Naive thymus-derived CD4-positive, alpha-beta T cell (primary cell): ENCODE results near the gene CORO2B. TPM values are rescaled to one million over a fixed set of nuclear protein-coding genes. Genes with fewer than 3 reads are reported as not detected.

Experiments
- ATAC-seq: fragments of 150-1000 bp; cut with Tn5 transposase; 2 replicates; pipeline ENCODE4 v1.10.0; 2021; ENCODE audit warnings: mild to moderate bottlenecking, moderate library complexity
- CTCF ChIA-PET: fragments of 350-600 bp; sonication (Branson Sonifier 250); formaldehyde crosslinking; loops from one replicate; lab custom pipeline; 2021; ENCODE audit warnings: antibody characterized with exemption; lab: Charles Lee
- POLR2A ChIA-PET: fragments of 350-600 bp; sonication (Branson Sonifier 250); formaldehyde crosslinking; loops from one replicate; lab custom pipeline; 2021; ENCODE audit warnings: antibody characterized with exemption, inconsistent platforms; lab: Charles Lee
- DNase-seq, 9 donors: peaks; one replicate each; pipeline versions ENCODE4 v3.0.0 to v3.0.0-alpha.2; 2020 to 2022; ENCODE audit warnings: mixed read lengths in 1 of 9
- H3K27ac ChIP-seq: one replicate; pipeline ENCODE4 v1.7.0; 2013; ENCODE audit warnings: mild to moderate bottlenecking, low read depth, low read length, moderate library complexity
- H3K27me3 ChIP-seq, 2 donors: one replicate each; pipeline ENCODE4 v1.7.0; 2013; ENCODE audit warnings: low read length in 2 of 2, mild to moderate bottlenecking in 2 of 2, moderate library complexity in 2 of 2; ENCODE audit not compliant: control insufficient read depth in 2 of 2, insufficient read depth in 2 of 2
- H3K36me3 ChIP-seq, 3 experiments: 1 replicate in 2 of 3; 2 replicates in 1 of 3; pipeline ENCODE4 v1.7.0; 2013; ENCODE audit warnings: low read length in 3 of 3, mild to moderate bottlenecking in 3 of 3, moderate library complexity in 1 of 3; ENCODE audit not compliant: insufficient read depth in 3 of 3, control insufficient read depth in 2 of 3
- H3K4me1 ChIP-seq, 2 donors: one replicate each; pipeline ENCODE4 v1.7.0; 2013; ENCODE audit warnings: low read length in 2 of 2, mild to moderate bottlenecking in 2 of 2, moderate library complexity in 1 of 2; ENCODE audit not compliant: control insufficient read depth in 2 of 2, insufficient read depth in 2 of 2
- H3K4me3 ChIP-seq: 2 replicates; pipeline ENCODE4 v1.7.0; 2013; ENCODE audit warnings: mild to moderate bottlenecking, low read length
- H3K9me3 ChIP-seq, 3 experiments: 1 replicate in 2 of 3; 2 replicates in 1 of 3; pipeline ENCODE4 v1.7.0; 2013; ENCODE audit warnings: low read length in 3 of 3; ENCODE audit not compliant: control insufficient read depth in 2 of 3
- H3K27ac Mint-ChIP-seq, 9 donors: one replicate each; pipeline ENCODE4 v1.8.0; 2020 to 2022; ENCODE audit warnings: mixed read lengths in 9 of 9, mild to moderate bottlenecking in 8 of 9, moderate library complexity in 5 of 9, inconsistent platforms in 2 of 9
- H3K27me3 Mint-ChIP-seq, 5 donors: one replicate each; pipeline ENCODE4 v1.8.0; 2021 to 2022; ENCODE audit warnings: mixed read lengths in 5 of 5, mild to moderate bottlenecking in 1 of 5
- H3K36me3 Mint-ChIP-seq, 5 donors: one replicate each; pipeline ENCODE4 v1.8.0; 2020 to 2022; ENCODE audit warnings: mixed read lengths in 5 of 5, mild to moderate bottlenecking in 3 of 5, inconsistent platforms in 1 of 5
- H3K4me1 Mint-ChIP-seq, 7 donors: one replicate each; pipeline ENCODE4 v1.8.0; 2020 to 2022; ENCODE audit warnings: mixed read lengths in 7 of 7, mild to moderate bottlenecking in 3 of 7, inconsistent platforms in 1 of 7
- H3K4me3 Mint-ChIP-seq, 10 donors: one replicate each; pipeline ENCODE4 v1.8.0; 2020 to 2022; ENCODE audit warnings: mild to moderate bottlenecking in 10 of 10, mixed read lengths in 10 of 10, moderate library complexity in 6 of 10, inconsistent platforms in 2 of 10
- H3K9me3 Mint-ChIP-seq, 11 donors: one replicate each; pipeline ENCODE4 v1.8.0; 2020 to 2022; ENCODE audit warnings: mixed read lengths in 11 of 11, mild to moderate bottlenecking in 4 of 11, inconsistent platforms in 1 of 11, moderate library complexity in 1 of 11
- intact Hi-C, 2 donors: fragments of 100-400 bp; cut with micrococcal nuclease; formaldehyde crosslinking; loops; one replicate each; pipeline ENCODE4 v1.15.1; 2023
- polyA plus RNA-seq, 2 donors: library from polyadenylated mRNA; unstranded; fragments of 300-500 nt; fragmentation: Illumina TruSeq; gene quantifications; one replicate each; pipeline ENCODE4 v1.2.3, GENCODE V29; 2021
- total RNA-seq, 6 experiments: library from RNA in 5 of 6; stranded (reverse) in 5 of 6; gene quantifications; 1 replicate in 5 of 6; 2 replicates in 1 of 6; pipeline ENCODE4 v1.2.3 and lab custom pipeline; 2021 to 2026

The CORO2B gene
- total and polyA plus RNA-seq, 7 experiments from 2014 or later: 0.15 TPM; not detected in 6

- CTCF ChIA-PET: no interaction called here
- no peak overlapping the region for H3K27ac ChIP-seq
- POLR2A ChIA-PET: no interaction called here
- H3K27ac Mint-ChIP-seq: no peak overlapping the region
- no peak overlapping the region for H3K4me3 Mint-ChIP-seq
- H3K27me3 ChIP-seq: no peaks in the 10 kb centered on the region
- H3K9me3 ChIP-seq: no peaks in the 10 kb centered on the region
- peaks cover 0 to 2% (median 0%) of the 10 kb centered on the region in 11 donors for H3K9me3 Mint-ChIP-seq
- H3K4me3 ChIP-seq: no peak overlapping the region
- intact Hi-C loops: no loop called here
- ATAC-seq: no peak
- H3K36me3 Mint-ChIP-seq: no peaks in the 10 kb centered on the region
- H3K4me1 Mint-ChIP-seq: peaks cover 0 to 2% (median 0%) of the 10 kb centered on the region in 7 donors
- H3K36me3 ChIP-seq: no peaks in the 10 kb centered on the region
- peaks cover 0 to 18% (median 11%) of the 10 kb centered on the region in 5 donors for H3K27me3 Mint-ChIP-seq
- no peak for DNase-seq
- no peaks in the 10 kb centered on the region for H3K4me1 ChIP-seq
Measured at GRCh38 chr15:68707386-68707785, 128.6 kb downstream of the CORO2B start.

GRCh38 chr15:68709876-68710275 lies 131.1 kb downstream of the CORO2B start:
- intact Hi-C loops: no loop called here
- Mint-ChIP-seq H3K4me1 (no peaks in the 10 kb centered on the region), H3K27me3 (peaks cover 0 to 24% (median 11%) of the 10 kb centered on the region in 5 donors), H3K27ac (no peak overlapping the region), H3K4me3 (no peak overlapping the region), H3K36me3 (no peaks in the 10 kb centered on the region), H3K9me3 (peaks cover 0 to 2% (median 0%) of the 10 kb centered on the region in 11 donors)
- no peak for ATAC-seq
- no peak for DNase-seq
- H3K9me3 ChIP-seq: no peaks in the 10 kb centered on the region
- no peaks in the 10 kb centered on the region for H3K36me3 ChIP-seq
- H3K27me3 ChIP-seq: no peaks in the 10 kb centered on the region
- H3K4me3 ChIP-seq: no peak overlapping the region
- ChIA-PET POLR2A (no interaction called here), CTCF (no interaction called here)
- no peaks in the 10 kb centered on the region for H3K4me1 ChIP-seq
- H3K27ac ChIP-seq: no peak overlapping the region

DNA sequence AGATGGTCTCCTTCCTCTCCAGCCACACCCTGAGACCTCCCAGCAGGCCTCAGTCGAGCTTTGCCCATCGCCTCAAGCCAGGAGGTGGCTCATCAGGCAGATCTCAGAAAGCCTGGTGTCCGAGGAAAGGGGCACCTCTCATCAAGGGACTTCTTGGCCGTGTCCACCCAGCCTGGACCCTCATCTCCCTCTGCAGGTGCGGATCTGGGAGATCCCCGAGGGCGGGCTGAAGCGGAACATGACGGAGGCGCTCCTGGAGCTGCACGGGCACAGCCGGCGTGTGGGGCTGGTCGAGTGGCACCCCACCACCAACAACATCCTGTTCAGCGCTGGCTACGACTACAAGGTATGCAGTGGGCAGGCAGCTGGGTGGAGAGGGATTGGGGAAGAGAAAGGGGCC lies 131.7 kb downstream of the CORO2B start:
- no peaks in the 10 kb centered on the region for H3K9me3 ChIP-seq
- no peaks in the 10 kb centered on the region for H3K36me3 ChIP-seq
- peaks cover 0 to 24% (median 9%) of the 10 kb centered on the region in 5 donors for H3K27me3 Mint-ChIP-seq
- ChIA-PET CTCF (no interaction called here), POLR2A (no interaction called here)
- ATAC-seq (no peak), DNase-seq (no peak)
- intact Hi-C loops: no loop called here
- no peak overlapping the region for H3K27ac ChIP-seq
- no peaks in the 10 kb centered on the region for H3K36me3 Mint-ChIP-seq
- no peak overlapping the region for H3K4me3 ChIP-seq
- H3K27me3 ChIP-seq: no peaks in the 10 kb centered on the region
- H3K9me3 Mint-ChIP-seq: peaks cover 0 to 2% (median 0%) of the 10 kb centered on the region in 11 donors
- H3K4me1 ChIP-seq: no peaks in the 10 kb centered on the region
- peak overlapping the region in 1 of 10 donors; percentile 31 for H3K4me3 Mint-ChIP-seq
- no peak overlapping the region for H3K27ac Mint-ChIP-seq
- no peaks in the 10 kb centered on the region for H3K4me1 Mint-ChIP-seq

DNA sequence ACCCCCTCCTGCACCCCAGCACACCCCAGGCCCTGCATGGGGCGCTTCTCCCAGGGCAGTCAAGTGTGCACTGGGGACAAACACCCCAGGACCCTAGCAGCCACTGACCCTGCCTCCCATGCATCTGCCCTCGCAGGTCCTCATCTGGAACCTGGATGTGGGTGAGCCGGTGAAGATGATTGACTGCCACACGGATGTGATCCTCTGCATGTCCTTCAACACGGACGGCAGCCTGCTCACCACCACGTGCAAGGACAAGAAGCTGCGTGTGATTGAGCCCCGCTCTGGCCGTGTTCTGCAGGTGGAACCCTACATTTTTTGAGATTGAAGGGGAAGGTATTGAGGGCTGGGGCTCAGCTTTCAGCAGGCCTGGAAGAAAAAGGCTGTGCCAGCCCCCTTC lies 132.6 kb downstream of the CORO2B start:
- Histone ChIP-seq H3K4me3 (no peak overlapping the region), H3K4me1 (no peaks in the 10 kb centered on the region), H3K27me3 (no peaks in the 10 kb centered on the region), H3K27ac (no peak overlapping the region), H3K9me3 (no peaks in the 10 kb centered on the region), H3K36me3 (no peaks in the 10 kb centered on the region)
- no peak overlapping the region for H3K27ac Mint-ChIP-seq
- intact Hi-C loops: no loop called here
- peaks cover 6 to 31% (median 16%) of the 10 kb centered on the region in 5 donors for H3K27me3 Mint-ChIP-seq
- peaks cover 0 to 4% (median 0%) of the 10 kb centered on the region in 5 donors for H3K36me3 Mint-ChIP-seq
- no peak for ATAC-seq
- H3K4me1 Mint-ChIP-seq: no peaks in the 10 kb centered on the region
- H3K4me3 Mint-ChIP-seq: no peak overlapping the region
- POLR2A ChIA-PET: no interaction called here
- peaks cover 0 to 2% (median 0%) of the 10 kb centered on the region in 11 donors for H3K9me3 Mint-ChIP-seq
- no peak for DNase-seq
- CTCF ChIA-PET: no interaction called here

DNA sequence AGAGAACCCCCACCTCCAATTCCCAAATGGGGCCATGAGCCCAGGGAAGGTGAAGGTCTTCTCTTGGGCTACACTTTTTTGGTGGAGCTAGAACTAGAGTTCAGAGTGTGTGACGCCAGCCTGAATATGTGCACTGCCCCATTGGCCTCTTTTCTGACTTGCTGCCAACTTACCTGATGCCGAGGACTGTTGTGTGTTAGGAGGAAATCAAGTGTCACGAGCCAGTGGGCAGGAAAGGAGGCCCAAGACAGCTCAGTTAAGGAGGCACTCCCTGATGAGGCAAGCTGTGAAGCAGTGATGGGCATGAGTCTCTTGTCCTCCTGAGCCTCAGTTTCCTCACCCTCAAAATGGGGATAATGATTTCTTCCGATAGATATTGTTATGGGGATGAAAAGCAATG lies 134.1 kb downstream of the CORO2B start:
- H3K36me3 Mint-ChIP-seq: peaks cover 0 to 4% (median 0%) of the 10 kb centered on the region in 5 donors
- H3K27me3 Mint-ChIP-seq: peaks cover 7 to 34% (median 15%) of the 10 kb centered on the region in 5 donors
- H3K9me3 Mint-ChIP-seq: peaks cover 0 to 2% (median 0%) of the 10 kb centered on the region in 11 donors
- ATAC-seq (no peak), DNase-seq (no peak)
- POLR2A ChIA-PET: no interaction called here
- H3K4me1 Mint-ChIP-seq: no peaks in the 10 kb centered on the region
- no peak overlapping the region for H3K27ac ChIP-seq
- CTCF ChIA-PET: no interaction called here
- no peaks in the 10 kb centered on the region for H3K4me1 ChIP-seq
- H3K9me3 ChIP-seq: no peaks in the 10 kb centered on the region
- no peaks in the 10 kb centered on the region for H3K36me3 ChIP-seq
- H3K27me3 ChIP-seq: no peaks in the 10 kb centered on the region
- no peak overlapping the region for H3K4me3 Mint-ChIP-seq
- intact Hi-C loops: no loop called here
- no peak overlapping the region for H3K4me3 ChIP-seq
- H3K27ac Mint-ChIP-seq: no peak overlapping the region

- ChIA-PET POLR2A (interaction anchor here (0.6 kb wide), 1 partner anchor 10 kb away, joined by 3 read pairs; no protein-coding TSS in a partner anchor), CTCF (no interaction called here)
- no peaks in the 10 kb centered on the region for H3K4me1 Mint-ChIP-seq
- no peak overlapping the region for H3K4me3 Mint-ChIP-seq
- Histone ChIP-seq H3K4me3 (no peak overlapping the region), H3K27me3 (no peaks in the 10 kb centered on the region), H3K27ac (no peak overlapping the region), H3K36me3 (no peaks in the 10 kb centered on the region), H3K4me1 (no peaks in the 10 kb centered on the region), H3K9me3 (no peaks in the 10 kb centered on the region)
- peaks cover 0 to 4% (median 0%) of the 10 kb centered on the region in 5 donors for H3K36me3 Mint-ChIP-seq
- ATAC-seq: no peak
- no peak overlapping the region for H3K27ac Mint-ChIP-seq
- H3K9me3 Mint-ChIP-seq: peaks cover 0 to 2% (median 0%) of the 10 kb centered on the region in 11 donors
- intact Hi-C loops: no loop called here
- peaks cover 7 to 30% (median 15%) of the 10 kb centered on the region in 5 donors for H3K27me3 Mint-ChIP-seq
- DNase-seq: no peak
Measured at GRCh38 chr15:68713874-68714273, 135.1 kb downstream of the CORO2B start.

DNA sequence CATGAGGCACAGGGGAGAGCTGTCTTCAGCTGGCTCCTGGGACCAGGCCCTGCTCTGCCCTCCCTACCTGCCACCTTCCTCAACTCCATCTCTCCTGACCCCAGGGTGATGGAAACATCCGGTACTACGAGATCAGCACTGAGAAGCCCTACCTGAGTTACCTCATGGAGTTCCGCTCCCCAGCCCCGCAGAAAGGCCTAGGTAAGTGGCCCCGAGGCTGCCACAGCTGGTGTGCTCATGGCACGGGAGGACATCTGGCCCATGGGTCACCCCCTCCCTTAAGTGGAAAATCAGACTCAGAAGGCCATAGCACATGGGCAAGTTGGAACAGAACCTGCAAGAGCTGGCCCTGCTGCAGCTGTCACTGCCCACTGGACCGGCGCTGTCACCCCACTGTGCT lies 136.3 kb downstream of the CORO2B start:
- Histone ChIP-seq H3K36me3 (no peaks in the 10 kb centered on the region), H3K27me3 (no peaks in the 10 kb centered on the region), H3K9me3 (no peaks in the 10 kb centered on the region), H3K27ac (no peak overlapping the region), H3K4me1 (no peaks in the 10 kb centered on the region), H3K4me3 (no peak overlapping the region)
- no peak overlapping the region for H3K4me3 Mint-ChIP-seq
- intact Hi-C loops: no loop called here
- H3K27me3 Mint-ChIP-seq: peaks cover 7 to 27% (median 11%) of the 10 kb centered on the region in 5 donors
- no peaks in the 10 kb centered on the region for H3K9me3 Mint-ChIP-seq
- CTCF ChIA-PET: interaction anchor here (0.6 kb wide), 1 partner anchor 67 kb away, joined by 4 read pairs; no protein-coding TSS in a partner anchor
- peaks cover 0 to 4% (median 0%) of the 10 kb centered on the region in 5 donors for H3K36me3 Mint-ChIP-seq
- H3K27ac Mint-ChIP-seq: no peak overlapping the region
- no peak for ATAC-seq
- POLR2A ChIA-PET: no interaction called here
- no peaks in the 10 kb centered on the region for H3K4me1 Mint-ChIP-seq
- no peak for DNase-seq
